HG03097 (cell line): Measurements from ENCODE around the gene E2F1.

ENCODE experiments used
- ATAC-seq: cut with Tn5 transposase; IDR thresholded peaks from one replicate; pipeline ENCODE4 v1.9.1; 2021; ENCODE audit not compliant: unreplicated experiment, low FRiP score

E2F1 gene

GRCh38 chr20:33660035-33660684 is 26.0 kb downstream of the E2F1 start:
- no peak for ATAC-seq

- no peak for ATAC-seq
Measured at GRCh38 chr20:33659341-33660034, 26.7 kb downstream of the E2F1 start.

- no peak for ATAC-seq
Measured at GRCh38 chr20:33658929-33659328, 27.3 kb downstream of the E2F1 start.

- ATAC-seq = no peak
Measured at GRCh38 chr20:33658510-33658909, 27.7 kb downstream of the E2F1 start.

GRCh38 chr20:33657704-33658095 is 28.5 kb downstream of the E2F1 start:
- ATAC-seq = no peak

- ATAC-seq = no peak
Measured at GRCh38 chr20:33656783-33657703, 29.1 kb downstream of the E2F1 start.

- ATAC-seq = no peak
Measured at GRCh38 chr20:33656010-33656782, 30.0 kb downstream of the E2F1 start.

GRCh38 chr20:33655164-33655563 is 31.0 kb downstream of the E2F1 start:
- ATAC-seq = no peak

- no peak for ATAC-seq
Measured at GRCh38 chr20:33654680-33655161, 31.5 kb downstream of the E2F1 start.

- no peak for ATAC-seq
Measured at GRCh38 chr20:33653900-33654596, 32.1 kb downstream of the E2F1 start.

- ATAC-seq = no peak
Measured at GRCh38 chr20:33653218-33653899, 32.8 kb downstream of the E2F1 start.

- ATAC-seq = no peak
Measured at GRCh38 chr20:33651562-33652048, 34.6 kb downstream of the E2F1 start.

GRCh38 chr20:33650753-33651561 is 35.2 kb downstream of the E2F1 start:
- ATAC-seq = no peak

- no peak for ATAC-seq
Measured at GRCh38 chr20:33650111-33650752, 36.0 kb downstream of the E2F1 start.

GRCh38 chr20:33649201-33649681 is 36.9 kb downstream of the E2F1 start:
- no peak for ATAC-seq

- no peak for ATAC-seq
Measured at GRCh38 chr20:33648396-33649004, 37.7 kb downstream of the E2F1 start.
